Retinal pigment epithelial cell (primary cell): ENCODE results near the gene UPB1.

Experiments used
- DNase-seq: peaks from one replicate; pipeline ENCODE4 v3.0.0-alpha.2; 2010; ENCODE audit warnings: low read depth
- H3K4me3 ChIP-seq: 2 replicates; pipeline ENCODE4 v1.5.1; 2011; ENCODE audit warnings: mild to moderate bottlenecking, low read length, control low read depth, moderate library complexity
- TF ChIP-seq, protein P1 (sequence below): conservative IDR thresholded peaks from 2 replicates; pipeline ENCODE4 v1.5.1; 2011; ENCODE audit warnings: low read depth, low read length, control low read depth, inconsistent platforms

UPB1 gene

DNA sequence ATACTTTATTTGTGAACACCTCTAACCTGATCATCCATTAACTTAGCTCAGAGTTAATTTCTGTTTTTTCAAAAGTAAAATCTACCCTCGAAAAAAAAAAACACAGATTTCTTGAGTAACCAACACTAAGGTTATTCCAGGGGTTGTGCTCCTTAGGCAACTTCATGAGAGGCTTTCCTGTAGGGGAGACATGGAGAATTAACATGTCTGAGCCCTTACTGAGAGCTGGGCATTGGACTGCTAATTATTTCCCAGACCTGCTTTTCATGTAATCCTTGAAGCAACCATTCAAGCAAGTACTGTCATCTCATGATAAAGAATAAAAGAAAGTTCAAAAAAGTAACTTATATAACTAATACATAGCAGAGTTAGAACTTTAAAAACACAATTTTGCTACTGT lies 13.5 kb upstream of the UPB1 start:
- DNase-seq: peak; percentile 35
- TF ChIP-seq, protein P1, sequence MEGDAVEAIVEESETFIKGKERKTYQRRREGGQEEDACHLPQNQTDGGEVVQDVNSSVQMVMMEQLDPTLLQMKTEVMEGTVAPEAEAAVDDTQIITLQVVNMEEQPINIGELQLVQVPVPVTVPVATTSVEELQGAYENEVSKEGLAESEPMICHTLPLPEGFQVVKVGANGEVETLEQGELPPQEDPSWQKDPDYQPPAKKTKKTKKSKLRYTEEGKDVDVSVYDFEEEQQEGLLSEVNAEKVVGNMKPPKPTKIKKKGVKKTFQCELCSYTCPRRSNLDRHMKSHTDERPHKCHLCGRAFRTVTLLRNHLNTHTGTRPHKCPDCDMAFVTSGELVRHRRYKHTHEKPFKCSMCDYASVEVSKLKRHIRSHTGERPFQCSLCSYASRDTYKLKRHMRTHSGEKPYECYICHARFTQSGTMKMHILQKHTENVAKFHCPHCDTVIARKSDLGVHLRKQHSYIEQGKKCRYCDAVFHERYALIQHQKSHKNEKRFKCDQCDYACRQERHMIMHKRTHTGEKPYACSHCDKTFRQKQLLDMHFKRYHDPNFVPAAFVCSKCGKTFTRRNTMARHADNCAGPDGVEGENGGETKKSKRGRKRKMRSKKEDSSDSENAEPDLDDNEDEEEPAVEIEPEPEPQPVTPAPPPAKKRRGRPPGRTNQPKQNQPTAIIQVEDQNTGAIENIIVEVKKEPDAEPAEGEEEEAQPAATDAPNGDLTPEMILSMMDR: no peak
- no peak overlapping the region for H3K4me3 ChIP-seq

DNA sequence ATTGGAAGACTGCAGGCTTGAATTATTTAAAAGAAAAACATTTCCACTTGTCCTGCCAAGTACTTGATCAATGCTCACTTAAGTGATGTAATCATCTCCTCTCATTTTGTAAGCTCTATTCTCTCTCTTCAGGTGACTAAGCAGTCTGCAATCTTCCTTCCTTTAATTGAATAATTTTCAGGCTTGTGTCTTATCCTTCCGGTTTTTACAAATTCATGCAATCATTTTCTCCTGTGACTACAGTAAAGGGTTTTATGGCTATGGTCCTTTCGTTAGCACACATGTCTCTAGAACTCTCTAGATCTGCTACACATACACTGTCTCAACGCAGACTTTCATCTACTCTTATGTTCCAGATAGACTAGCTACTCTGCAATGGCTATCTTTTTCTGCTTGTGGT lies 12.6 kb upstream of the UPB1 start:
- TF ChIP-seq, protein P1: no peak
- no peak for DNase-seq

GRCh38 chr22:24482998-24483397 lies 12.1 kb upstream of the UPB1 start:
- no peak for DNase-seq
- H3K4me3 ChIP-seq: no peak overlapping the region
- TF ChIP-seq, protein P1: no peak

More for the DNA sequence above, 12.6 kb upstream of the UPB1 start:
- no peak overlapping the region for H3K4me3 ChIP-seq

- no peak for DNase-seq
- TF ChIP-seq, protein P1: no peak
- H3K4me3 ChIP-seq: no peak overlapping the region
Measured at GRCh38 chr22:24483976-24484545, 11.1 kb upstream of the UPB1 start.

DNA sequence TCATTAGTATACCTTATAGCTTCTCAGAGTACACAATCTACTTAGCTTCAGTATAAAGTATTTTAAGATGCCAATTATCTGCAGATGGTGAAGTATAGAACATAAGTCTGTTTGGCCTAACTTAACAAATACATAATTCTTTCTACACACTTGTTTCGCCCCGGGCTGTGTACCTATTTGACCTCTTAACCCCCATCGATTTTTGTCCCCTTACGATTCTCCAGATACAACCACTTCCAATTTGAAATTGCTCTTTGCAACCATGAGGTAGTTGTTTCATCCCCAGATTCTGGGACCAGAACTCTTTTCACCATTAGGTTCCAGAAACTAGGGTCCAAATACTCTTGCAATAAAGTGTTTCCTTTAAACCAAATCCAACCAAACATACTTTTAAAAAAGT lies 10.0 kb upstream of the UPB1 start:
- DNase-seq: no peak
- TF ChIP-seq, protein P1: no peak
- no peak overlapping the region for H3K4me3 ChIP-seq

DNA sequence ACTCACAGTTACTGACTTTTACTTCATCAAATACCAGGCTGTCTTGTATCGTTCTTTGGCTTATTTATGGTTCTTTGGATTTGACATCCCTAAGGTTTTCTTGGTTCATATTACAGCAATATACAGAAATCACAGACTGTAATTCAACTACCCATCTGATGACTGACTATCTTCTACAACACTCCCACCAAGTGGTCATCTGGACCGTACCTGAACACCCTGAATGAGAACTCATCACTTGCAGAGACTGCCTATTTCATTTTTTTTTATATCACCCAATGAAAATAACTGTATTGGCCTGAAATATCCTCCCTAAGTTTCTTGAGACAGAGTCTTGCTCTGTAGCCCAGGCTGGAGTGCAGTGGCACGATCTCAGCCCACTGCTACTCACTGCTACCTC lies 9.5 kb upstream of the UPB1 start:
- DNase-seq: no peak

DNA sequence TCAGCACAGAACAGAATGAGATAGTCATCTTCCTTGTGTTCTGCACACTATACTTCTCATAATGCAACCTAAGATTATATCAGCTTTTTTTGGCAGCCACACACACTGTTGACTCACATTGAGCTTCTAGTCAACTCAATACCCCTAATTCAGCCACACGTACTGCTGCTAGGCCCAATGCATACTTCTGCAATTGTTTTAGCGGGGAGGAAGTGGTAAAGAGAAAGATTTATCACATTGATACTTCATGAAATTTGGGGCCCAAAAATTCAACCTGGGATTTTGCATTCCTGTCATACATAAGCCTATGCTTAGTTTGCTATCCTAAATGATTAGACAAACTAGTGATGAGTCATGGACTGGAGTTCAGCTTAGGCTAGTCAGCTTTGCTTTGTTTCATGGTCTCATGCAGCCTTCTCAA lies 8.6 kb upstream of the UPB1 start:
- DNase-seq: peak; percentile 62

More for the DNA sequence above, 9.5 kb upstream of the UPB1 start:
- TF ChIP-seq, protein P1: no peak
- H3K4me3 ChIP-seq: no peak overlapping the region

More for the DNA sequence above, 8.6 kb upstream of the UPB1 start:
- TF ChIP-seq, protein P1: no peak
- H3K4me3 ChIP-seq: no peak overlapping the region
